HG02870 (cell line): ENCODE results near the gene LEO1.
A peak's percentile ranks its signal among the peaks of the same experiment; 100 is the strongest.
"Not testable (repeated sequence)": the region's sequence is repeated elsewhere in the genome, so short reads cannot be mapped to it uniquely, and the experiment has no call there.

Source experiments
- ATAC-seq: cut with Tn5 transposase; IDR thresholded peaks from one replicate; pipeline ENCODE4 v1.9.1; 2021; ENCODE audit warnings: mild to moderate bottlenecking, moderate library complexity; ENCODE audit not compliant: unreplicated experiment

Gene LEO1

GRCh38 chr15:52004806-52005205 lies 33.2 kb upstream of the LEO1 start:
- no peak for ATAC-seq

DNA sequence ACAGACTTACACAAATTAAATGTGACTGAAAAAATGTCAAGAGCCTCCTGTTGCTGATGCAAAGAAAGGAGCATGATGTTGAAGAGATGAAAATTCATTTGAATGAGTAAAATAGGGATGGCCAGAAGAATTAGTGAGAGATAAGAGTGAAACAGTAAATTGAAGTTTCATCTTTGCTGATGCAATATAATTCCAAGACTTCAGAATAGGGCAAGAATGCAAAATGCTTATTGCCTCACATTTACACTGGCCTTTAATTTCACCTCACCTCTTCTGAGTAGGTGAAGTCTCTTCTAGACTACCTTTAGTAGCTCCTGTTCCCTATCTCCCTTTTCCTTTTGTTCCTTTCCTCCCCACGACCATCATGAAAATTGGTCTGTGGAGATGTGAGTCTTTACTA lies 32.1 kb upstream of the LEO1 start:
- ATAC-seq = no peak

- ATAC-seq = not testable (repeated sequence)
These were observed 31.5 kb upstream of the LEO1 start for GRCh38 chr15:52003089-52003488.

- ATAC-seq = no peak
These were observed 30.8 kb upstream of the LEO1 start for GRCh38 chr15:52002351-52002750.

DNA sequence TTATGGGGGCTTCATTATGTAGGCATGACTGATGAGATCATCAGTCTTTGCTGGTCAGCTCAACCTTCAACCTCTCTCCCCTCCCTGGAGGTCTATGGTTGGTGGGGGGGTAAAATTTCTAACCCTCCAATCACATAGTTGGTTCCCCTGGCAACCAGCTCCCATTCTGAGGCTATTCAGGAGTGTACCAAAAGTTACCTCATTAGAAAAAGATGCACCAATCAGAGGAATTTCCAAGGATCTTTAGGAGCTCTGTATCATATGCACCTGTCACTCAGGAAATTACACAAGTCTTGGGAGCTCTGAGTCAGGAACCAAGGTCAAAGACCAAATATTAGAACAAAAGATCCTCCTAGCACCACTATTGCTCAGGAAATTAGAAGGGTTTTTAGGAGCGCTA lies 21.4 kb upstream of the LEO1 start:
- no peak for ATAC-seq

- no peak for ATAC-seq
These were observed 19.6 kb upstream of the LEO1 start for GRCh38 chr15:51991141-51991540.

GRCh38 chr15:51982770-51983103 lies 11.2 kb upstream of the LEO1 start:
- no peak for ATAC-seq

- peak; percentile 80 for ATAC-seq
These were observed 10.6 kb upstream of the LEO1 start for GRCh38 chr15:51982013-51982769.

DNA sequence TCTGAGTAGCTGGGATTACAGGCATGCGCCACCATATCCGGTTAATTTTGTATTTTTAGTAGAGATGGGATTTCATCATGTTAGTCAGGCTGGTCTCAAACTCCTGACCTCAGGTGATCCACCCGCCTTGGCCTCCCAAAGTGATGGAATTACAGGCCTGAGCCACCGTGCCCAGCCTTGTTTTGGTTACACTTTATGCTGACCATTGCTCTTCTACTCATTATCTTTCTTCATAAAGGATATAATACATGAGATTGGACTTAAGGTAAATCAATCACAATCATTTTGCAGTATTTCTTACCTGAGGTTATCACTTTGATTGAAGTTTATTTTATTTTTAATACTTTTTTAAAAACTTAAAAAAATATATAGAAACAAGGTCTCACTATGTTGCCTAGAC lies 2.2 kb upstream of the LEO1 start:
- ATAC-seq = no peak

DNA sequence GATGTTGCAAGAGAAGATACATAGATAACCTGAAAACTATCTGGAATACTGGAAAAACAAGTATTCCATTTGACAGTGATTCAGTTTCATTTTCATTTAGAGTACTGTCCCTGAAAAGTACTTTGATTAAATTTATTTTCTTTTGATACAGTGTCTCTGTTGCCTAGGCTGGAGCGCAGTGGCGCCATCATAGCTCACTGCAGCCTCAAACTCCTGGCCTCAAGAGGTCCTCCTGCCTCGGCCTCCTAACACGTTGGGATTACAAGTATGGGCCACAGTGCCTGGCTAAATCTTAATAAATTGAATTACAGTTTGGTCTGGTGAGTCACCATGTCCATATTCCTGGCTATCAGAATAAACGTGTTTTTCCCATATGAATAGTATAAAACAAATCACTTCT lies 1.6 kb upstream of the LEO1 start:
- ATAC-seq = no peak

- peak; percentile 5 for ATAC-seq
These were observed 575 bp downstream of the LEO1 start for GRCh38 chr15:51971032-51971374.

GRCh38 chr15:51970132-51970817 lies 1.3 kb downstream of the LEO1 start:
- ATAC-seq = no peak

DNA sequence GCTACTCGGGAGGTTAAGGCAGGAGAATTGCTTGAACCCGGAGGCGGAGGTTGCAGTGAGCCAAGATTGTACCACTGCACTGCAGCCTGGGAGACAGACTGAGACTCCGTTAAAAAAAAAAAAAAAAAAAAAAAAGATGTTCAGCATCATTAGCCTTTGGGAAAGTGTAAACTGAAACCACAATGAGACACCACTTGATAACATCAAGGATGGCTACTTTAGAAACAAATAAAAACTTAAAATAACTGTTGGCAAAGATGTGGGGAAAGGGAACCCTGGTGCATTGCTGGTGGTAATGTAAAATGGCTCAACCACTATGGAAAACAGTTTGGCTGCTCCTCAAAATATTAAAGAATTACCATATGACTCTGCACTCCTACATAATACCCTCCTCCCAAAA lies 1.9 kb downstream of the LEO1 start:
- no peak for ATAC-seq

DNA sequence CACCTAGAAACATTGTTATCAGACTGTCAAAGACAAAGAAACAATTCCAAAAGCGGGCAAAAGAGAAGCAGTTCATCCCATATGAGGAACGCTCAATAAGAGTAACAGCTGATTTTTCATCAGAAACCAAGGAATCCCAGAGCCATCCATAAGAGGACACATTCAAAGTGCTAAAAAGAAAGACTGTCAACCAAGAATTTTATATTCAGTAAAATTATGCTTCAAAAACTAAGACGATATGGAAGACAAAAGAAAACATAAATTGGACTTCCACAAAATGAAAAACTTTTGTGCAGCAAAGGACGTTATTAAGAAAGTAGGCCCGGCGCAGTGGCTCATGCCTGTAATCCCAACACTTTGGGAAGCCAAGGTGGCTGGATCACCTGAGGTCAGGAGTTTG lies 4.0 kb downstream of the LEO1 start:
- no peak for ATAC-seq

GRCh38 chr15:51966192-51966591 lies 5.4 kb downstream of the LEO1 start:
- no peak for ATAC-seq

DNA sequence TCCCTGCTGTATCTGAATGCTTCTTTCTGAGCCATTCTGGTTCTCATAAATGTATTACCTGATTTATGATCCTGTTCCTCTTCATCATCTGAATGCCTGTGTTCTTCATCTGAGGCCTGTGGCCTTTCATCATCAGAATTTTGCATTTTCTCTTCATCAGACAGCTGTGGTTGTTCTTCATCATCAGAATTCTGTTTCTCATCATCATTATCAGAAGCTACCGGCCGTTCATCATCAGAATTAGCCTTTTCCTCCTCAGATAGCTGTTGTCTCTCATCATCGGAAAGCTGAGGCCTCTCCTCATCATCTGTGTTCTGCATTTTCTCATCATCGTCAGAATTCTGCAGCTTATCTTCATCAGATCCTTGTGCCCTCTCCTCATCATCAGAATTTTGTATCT lies 5.9 kb downstream of the LEO1 start:
- no peak for ATAC-seq

- no peak for ATAC-seq
These were observed 16.1 kb downstream of the LEO1 start for GRCh38 chr15:51955504-51955903.

- no peak for ATAC-seq
These were observed 18.8 kb downstream of the LEO1 start for GRCh38 chr15:51952805-51953204.

DNA sequence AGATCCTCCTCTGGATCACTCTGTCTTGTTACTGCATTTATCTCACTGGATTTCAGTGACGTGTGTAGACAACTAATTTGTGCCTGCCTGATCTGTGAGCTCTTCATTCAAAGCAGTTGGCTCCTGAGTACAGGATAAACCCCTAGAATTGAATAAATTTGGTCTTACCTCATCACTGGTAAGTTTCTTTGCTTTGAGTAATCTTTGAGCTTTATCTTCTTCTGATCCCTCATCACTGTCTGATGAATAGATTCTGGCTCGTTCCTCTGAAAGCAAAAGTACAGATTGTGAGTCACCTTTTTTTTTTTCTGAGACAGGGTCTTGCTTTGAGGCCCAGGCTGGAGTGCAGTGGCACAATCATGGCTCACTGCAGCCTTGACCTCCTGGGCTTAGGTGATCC lies 24.5 kb downstream of the LEO1 start:
- ATAC-seq = no peak

DNA sequence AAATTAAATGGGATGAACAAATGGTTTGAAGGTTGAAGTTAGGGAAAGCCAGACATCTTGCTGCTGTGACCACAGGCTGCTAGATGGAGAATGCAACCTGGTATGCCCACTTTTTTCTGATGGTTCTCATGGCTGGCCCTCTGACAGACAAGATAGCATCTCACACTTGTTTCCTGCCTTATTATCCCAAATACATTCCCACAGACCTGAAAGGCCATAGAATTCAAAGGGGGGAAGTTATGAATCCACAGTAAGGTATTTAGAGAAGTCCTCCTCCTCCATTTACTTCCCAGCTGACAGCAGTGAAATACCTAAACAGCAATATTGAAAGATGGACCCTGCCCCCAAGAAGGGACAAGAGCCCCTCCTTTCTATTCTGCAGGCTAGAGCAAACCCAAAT lies 32.4 kb downstream of the LEO1 start:
- no peak for ATAC-seq

DNA sequence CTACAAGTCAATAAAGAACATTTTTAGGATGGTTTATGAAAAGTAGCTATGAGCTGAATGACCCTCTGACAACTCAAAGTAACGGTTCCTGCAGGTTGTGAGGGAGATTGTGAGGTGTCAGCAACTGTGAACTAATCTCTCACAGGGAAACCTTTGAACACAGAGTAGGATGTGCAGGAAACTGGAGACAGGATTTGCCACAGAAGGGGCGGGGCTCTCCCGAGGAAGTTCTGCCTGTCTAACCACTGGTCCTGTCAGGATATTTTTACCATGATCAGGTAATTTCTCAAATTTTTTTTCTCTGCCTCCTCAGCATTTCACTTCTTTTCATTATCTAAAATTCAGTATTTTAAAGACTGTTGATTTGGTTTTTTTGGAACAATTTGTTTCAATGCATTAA lies 33.3 kb downstream of the LEO1 start:
- ATAC-seq = no peak

GRCh38 chr15:51936105-51936478 lies 35.5 kb downstream of the LEO1 start:
- no peak for ATAC-seq
